NCI-H1417 treated with DMSO at 0.1 percent for 48 hours (cell line): ENCODE data around the gene HSF4.

Experiments
- DNase-seq: peaks from one replicate; lab custom pipeline; 2025; lab: John Stamatoyannopoulos, UW

Gene HSF4

DNA sequence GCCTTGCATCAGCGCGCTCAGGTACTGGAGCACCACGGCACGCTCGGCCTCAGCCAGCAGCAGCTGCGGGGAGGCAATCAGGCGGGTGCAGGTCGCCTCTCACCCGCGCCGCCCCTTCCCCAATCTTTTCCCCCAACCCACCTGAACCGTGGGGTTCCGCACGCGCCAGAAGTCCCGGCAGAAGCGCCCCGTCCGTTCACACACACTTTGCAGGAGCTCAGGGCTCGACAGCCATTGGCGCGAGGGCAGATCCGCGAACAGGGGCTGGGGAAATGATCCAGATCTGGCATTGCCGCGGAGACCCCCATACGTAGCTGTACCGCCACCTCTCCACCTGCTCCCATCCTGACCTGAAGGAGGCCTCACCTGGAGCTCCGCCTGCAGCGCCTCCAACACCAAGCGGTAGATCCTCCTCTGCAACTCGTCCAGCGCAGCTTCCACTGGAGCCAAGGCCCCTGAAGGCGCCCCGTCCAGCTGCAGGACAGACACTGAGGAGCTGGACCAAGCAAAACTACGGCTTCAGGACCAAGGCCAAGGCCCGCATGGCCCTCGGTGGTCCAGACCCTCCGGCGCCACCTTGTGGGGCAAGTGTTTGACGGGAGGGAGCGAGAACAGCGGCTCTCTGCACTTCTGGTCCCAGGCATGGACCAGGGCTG is 20.6 kb downstream of the HSF4 start:
- no peak for DNase-seq

DNA sequence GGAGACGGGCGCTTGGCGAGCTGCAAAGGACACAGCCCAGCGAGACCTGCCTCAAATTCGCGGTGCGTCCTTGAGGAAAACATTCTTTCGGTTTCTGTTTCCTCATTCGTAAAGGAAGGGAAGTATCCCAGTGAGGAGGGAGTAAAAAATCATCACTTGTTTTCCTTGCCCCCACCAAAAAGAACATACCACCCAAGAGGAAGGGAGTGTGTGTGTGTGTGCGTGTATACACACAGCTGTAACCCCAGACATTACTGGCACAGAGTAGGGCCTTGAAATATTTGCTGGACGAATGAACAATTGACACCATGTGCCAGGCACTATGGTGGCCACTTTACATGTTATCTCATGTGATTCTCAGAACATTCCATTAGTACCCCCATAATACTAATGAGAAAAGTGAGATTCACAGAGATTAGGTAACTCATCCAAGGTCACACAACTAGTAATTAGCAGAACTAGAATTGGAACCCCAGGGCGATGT is 21.1 kb downstream of the HSF4 start:
- no peak for DNase-seq

GRCh38 chr16:67186550-67186950 is 22.0 kb downstream of the HSF4 start:
- no peak for DNase-seq

- no peak for DNase-seq
Observed at GRCh38 chr16:67187175-67187890, 22.8 kb downstream of the HSF4 start.

DNA sequence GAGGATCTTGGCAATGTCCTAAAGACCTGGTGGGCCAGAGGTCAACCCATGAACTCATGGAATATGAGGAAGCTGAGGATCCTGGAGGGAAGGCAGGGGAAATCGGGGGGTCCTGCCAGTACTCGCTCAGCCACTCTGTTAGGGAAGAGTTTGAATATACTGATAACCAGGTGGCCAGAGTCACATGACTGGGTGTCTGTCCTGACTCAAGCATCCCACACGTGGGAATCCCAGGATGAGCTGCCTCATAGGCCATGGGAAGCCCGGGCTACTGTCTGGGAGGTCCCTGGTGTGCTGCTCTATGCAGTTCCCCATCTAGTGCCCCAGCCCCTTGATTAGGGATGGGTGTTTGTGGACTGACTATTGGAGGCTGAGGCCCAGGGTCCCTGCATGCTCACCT is 23.8 kb downstream of the HSF4 start:
- no peak for DNase-seq

- no peak for DNase-seq
Observed at GRCh38 chr16:67188798-67189197, 24.3 kb downstream of the HSF4 start.

- no peak for DNase-seq
Observed at GRCh38 chr16:67190041-67190440, 25.5 kb downstream of the HSF4 start, which contains the start of gene EXOC3L1. TSS of gene EXOC3L1 (minus strand) at chr16:67190136. CDS start at chr16:67189676, 460 bp downstream.

DNA sequence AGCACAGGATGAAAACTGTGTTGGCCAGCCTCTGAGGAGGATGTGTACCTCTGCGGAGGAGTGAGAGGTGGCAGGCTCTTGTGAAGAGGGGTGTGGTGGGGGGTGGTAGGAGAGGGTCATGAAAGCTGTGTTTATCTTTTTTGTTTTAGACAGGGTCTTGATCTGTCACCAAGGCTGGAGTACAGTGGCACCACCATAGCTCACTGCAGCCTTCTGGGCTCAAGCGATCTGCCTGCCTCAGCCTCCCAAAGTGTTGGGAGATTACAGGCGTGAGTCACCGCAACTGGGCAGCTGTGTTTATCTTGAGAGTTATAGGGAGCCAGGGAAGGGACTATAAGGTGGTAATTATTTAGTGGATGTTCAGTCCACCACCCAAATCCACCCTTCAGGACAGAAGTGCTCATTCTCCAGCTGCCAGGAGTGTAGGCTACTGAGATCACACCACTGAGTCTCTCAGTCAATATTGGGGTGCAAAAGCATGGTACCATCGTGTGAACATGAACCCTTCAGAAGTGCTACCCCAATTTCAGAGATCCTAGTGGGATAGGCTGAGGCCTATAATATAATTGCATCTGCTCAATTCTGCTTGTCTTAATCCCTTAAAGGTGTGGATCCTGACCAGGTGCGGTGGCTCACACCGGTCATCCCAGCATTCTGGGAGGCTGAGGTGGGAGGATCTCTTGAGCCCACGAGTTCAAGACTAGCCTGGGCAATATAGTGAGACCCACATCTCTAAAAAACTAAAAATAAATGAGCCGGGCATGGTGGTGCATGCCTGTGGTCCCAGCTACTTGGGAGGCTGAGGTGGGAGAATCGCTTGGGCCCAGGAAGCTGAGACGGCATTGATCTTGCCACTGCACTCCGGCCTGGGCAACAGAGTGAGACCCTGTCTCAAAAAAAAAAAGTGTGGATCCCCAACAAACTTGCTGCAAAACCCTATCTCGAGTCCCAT is 26.2 kb downstream of the HSF4 start:
- no peak for DNase-seq

DNA sequence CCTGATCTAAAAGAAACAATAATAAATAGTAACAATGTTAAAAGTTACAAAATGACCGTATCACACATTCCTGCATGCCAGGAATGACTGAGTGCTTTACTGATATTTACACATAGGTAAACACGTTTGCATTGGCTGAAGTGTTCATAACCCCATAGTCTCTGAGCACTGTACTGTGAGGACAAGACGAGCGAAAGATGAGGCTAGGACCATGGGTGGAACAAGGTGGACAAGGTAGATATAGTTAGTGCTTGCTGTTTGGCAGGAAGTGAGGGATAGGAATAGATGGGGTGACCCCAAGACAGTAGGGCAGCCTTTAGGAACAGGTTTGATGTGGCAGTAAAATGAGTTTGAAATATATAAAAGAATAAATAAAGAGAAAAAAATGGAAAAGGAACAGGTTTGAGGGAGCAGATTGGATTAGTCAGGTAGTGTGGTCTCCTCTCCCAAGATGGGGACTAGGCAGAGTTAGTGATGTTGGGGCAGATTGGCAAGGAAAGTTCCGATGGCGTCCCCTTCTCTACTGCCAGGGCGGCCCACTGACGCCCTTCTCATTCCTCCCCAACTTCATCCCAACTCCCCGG is 27.0 kb downstream of the HSF4 start:
- no peak for DNase-seq

DNA sequence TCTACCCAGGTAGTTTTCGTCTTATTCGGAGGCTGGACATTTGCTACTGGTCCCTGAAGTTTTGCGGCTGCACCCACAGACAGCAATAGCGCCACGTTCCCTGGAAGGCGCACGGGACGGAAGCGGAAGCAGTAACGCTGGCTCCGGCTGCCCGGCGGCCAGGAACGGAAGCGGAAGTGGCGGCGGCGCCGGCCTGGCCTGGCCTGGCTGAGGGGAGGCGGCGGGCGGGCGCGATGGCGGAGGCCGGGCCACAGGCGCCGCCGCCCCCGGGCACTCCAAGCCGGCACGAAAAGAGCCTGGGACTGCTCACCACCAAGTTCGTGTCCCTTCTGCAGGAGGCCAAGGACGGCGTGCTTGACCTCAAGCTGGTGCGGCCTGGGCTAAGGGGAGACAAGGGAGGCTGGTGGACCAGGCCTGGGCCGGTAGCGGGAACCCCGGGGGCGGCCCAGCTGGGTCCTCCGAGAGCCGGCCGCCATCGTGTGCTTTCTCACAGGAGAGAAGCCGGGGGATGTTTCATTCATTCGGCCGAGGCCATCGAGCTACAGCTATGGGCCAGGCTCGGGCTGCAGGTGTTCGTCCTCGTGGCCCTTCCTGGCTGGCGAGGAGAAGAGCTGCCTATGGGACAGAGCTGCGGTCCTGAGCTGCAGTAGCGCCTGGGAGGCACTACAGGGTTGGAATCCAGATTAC is 27.6 kb downstream of the HSF4 start, which contains the start of gene E2F4:
E2F4 (plus strand) TSS at position 161 of the 687 bp plus-strand sequence; CDS start at position 234, 73 bp downstream.
- no peak for DNase-seq

- no peak for DNase-seq
Observed at GRCh38 chr16:67192781-67193361, 28.3 kb downstream of the HSF4 start.

DNA sequence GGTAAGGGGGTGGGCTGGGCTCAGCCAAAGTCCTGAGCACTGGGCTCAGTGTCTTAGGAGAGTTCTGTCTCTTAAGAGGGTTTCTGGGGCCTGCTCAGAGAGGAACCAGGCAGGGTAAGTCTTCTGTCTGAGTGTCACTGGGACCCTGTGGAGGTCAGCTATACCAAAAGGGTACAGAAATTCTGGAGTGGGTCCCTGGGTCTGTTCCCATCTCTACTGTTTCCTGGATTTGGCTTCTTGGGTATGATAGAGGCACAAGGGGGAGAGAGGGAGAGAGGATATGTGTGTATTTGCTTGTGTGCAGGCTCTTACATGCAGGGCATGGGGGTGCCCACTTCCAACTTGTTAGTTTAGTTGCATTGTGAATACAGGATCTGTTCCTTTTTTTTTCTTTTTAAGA is 29.0 kb downstream of the HSF4 start:
- DNase-seq, result no peak

DNA sequence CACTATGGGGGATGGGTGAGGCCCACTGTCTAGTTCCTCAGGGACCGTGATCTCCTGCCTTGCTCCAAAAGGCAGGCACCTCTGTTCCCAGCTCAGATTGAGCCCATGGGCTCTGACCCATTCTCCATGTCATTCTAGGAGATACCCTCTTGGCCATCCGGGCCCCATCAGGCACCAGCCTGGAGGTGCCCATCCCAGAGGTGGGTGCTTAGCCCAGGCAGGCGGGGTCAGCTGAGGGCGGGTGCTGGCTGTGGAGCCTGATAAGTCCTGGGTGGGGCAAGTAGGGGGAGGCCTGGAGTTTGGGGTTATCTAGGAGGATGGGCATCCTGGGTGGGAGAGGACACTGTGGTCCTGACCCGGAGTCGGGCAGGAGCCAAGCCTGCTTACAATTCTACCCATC is 29.7 kb downstream of the HSF4 start:
- DNase-seq, result no peak

GRCh38 chr16:67195676-67196075 is 31.1 kb downstream of the HSF4 start:
- DNase-seq, result no peak

DNA sequence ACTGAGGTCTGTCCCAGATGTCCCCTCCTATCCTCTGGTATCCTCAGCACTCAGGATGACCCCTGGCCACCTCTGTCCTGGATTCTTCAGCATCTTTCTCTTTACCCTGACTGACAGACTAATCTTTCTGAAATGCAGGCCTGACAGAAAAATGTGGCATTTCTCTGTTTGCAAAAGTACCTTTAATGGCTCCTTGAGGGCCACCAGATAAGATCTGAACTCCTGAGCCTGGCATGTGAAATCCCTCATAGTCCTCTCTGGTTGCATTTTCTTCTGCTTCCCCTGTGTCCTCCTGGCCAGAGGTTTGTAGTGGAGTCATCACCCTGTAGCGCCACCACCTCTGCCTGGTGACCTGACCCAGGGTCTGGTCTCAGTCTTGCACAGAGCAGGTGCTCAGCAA is 32.3 kb downstream of the HSF4 start:
- no peak for DNase-seq

GRCh38 chr16:67197704-67198103 is 33.2 kb downstream of the HSF4 start:
- no peak for DNase-seq

GRCh38 chr16:67198238-67198734 is 33.7 kb downstream of the HSF4 start:
- no peak for DNase-seq

GRCh38 chr16:67199011-67199807 is 34.7 kb downstream of the HSF4 start, which contains the start of gene ELMO3:
TSS of gene ELMO3 (plus strand) at chr16:67199131. CDS start at chr16:67199327, 196 bp downstream.
- DNase-seq, result no peak

DNA sequence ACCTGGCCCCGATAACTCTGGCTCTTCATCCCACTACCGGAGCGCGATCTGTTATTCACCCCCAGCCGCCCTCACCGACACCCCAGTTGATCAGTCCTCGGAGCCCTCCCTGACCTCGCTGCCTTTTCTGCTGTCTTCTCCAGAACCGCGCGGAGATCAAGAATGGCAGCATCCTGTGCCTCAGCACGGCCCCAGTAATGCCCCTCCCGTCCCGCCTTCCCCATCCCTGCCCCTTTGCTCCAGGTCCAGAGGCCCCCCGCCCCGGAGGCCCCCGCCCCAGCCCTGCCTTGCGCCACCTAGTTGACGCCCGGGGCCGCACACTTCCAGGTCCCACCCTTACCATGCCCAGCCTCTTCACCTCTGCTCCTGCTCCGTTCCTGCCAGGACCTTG is 35.3 kb downstream of the HSF4 start:
- DNase-seq, result no peak

- DNase-seq, result no peak
Observed at GRCh38 chr16:67200491-67200890, 35.9 kb downstream of the HSF4 start.
